SK-N-SH (cell line): ENCODE data around the gene IL15RA.

Source experiments
- EZH2phosphoT487 ChIP-seq: fragments of 200-600 bp; sonication (generic); IDR thresholded peaks from 2 replicates; pipeline ENCODE4 v1.6.1; 2017; ENCODE audit warnings: low read depth, mixed run types, mild to moderate bottlenecking, antibody characterized with exemption, moderate library complexity, borderline replicate concordance
- FOXM1 ChIP-seq: IDR thresholded peaks from 2 replicates; pipeline ENCODE4 v1.4.0; 2012; ENCODE audit warnings: low read depth, mild to moderate bottlenecking
- GATA2 ChIP-seq: sonication (generic); formaldehyde crosslinking; IDR thresholded peaks from 2 replicates; pipeline ENCODE4 v1.5.0; 2020; ENCODE audit warnings: mild to moderate bottlenecking, missing genetic modification reagents
- NFIC ChIP-seq: IDR thresholded peaks from 2 replicates; pipeline ENCODE4 v1.4.0; 2012; ENCODE audit warnings: borderline replicate concordance
- POLR2AphosphoS5 ChIP-seq: IDR thresholded peaks from 2 replicates; pipeline ENCODE4 v1.6.1; 2012; ENCODE audit warnings: low read depth, low read length
- RAD21 ChIP-seq: IDR thresholded peaks from 2 replicates; pipeline ENCODE4 v1.6.1; 2012; ENCODE audit warnings: mild to moderate bottlenecking, low read length
- RCOR1 ChIP-seq: fragments of 150-350 bp; IDR thresholded peaks from 2 replicates; pipeline ENCODE4 v1.6.1; 2017; ENCODE audit warnings: antibody characterized with exemption, low read length
- SMC3 ChIP-seq: IDR thresholded peaks from 2 replicates; pipeline ENCODE4 v1.6.1; 2012; ENCODE audit warnings: low read depth, low read length, improper control_type of control experiment
- TCF12 ChIP-seq: IDR thresholded peaks from 2 replicates; pipeline ENCODE4 v1.4.0; 2012
- YY1 ChIP-seq: IDR thresholded peaks from 2 replicates; pipeline ENCODE4 v1.4.0; 2012; ENCODE audit warnings: low read depth, mild to moderate bottlenecking
- TF ChIP-seq, protein P1 (sequence below): IDR thresholded peaks from 2 replicates; pipeline ENCODE4 v1.4.0; 2012; ENCODE audit warnings: low read depth, borderline replicate concordance
- TF ChIP-seq, protein P2 (sequence below): fragments of 200-600 bp; sonication (generic); IDR thresholded peaks from 2 replicates; pipeline ENCODE4 v1.6.1; 2017; ENCODE audit warnings: antibody characterized with exemption, mild to moderate bottlenecking, moderate library complexity
- TF ChIP-seq, protein P3 (sequence below): IDR thresholded peaks from 2 replicates; pipeline ENCODE4 v1.4.0; 2012; ENCODE audit warnings: low read depth
- TF ChIP-seq, protein P4 (sequence below): IDR thresholded peaks from 2 replicates; pipeline ENCODE4 v1.6.1; 2012; ENCODE audit warnings: mild to moderate bottlenecking, low read depth, low read length, moderate library complexity

DNA sequence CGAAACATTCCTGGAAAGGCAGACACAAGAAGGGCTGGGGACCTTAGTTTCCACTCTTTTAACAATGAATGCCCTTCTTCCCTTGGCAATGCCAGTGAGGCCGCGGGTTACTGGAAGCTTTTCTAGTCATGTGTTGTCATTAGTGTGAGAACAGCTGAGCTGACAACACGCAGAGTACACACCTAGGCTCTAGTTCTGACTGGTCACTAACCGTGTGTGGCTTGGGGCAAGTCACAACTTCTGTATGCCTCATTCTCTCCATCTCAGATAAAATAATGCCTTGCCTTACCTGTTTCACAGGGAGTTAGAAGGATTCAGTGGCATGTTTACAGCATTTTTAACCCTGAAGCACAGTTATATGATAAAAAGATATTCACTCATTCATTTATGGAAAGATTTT, 55.6 kb downstream of the IL15RA start:
- TF ChIP-seq POLR2AphosphoS5: no peak
- TF ChIP-seq, protein P1, sequence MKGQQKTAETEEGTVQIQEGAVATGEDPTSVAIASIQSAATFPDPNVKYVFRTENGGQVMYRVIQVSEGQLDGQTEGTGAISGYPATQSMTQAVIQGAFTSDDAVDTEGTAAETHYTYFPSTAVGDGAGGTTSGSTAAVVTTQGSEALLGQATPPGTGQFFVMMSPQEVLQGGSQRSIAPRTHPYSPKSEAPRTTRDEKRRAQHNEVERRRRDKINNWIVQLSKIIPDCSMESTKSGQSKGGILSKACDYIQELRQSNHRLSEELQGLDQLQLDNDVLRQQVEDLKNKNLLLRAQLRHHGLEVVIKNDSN: no peak
- TF ChIP-seq, protein P2, sequence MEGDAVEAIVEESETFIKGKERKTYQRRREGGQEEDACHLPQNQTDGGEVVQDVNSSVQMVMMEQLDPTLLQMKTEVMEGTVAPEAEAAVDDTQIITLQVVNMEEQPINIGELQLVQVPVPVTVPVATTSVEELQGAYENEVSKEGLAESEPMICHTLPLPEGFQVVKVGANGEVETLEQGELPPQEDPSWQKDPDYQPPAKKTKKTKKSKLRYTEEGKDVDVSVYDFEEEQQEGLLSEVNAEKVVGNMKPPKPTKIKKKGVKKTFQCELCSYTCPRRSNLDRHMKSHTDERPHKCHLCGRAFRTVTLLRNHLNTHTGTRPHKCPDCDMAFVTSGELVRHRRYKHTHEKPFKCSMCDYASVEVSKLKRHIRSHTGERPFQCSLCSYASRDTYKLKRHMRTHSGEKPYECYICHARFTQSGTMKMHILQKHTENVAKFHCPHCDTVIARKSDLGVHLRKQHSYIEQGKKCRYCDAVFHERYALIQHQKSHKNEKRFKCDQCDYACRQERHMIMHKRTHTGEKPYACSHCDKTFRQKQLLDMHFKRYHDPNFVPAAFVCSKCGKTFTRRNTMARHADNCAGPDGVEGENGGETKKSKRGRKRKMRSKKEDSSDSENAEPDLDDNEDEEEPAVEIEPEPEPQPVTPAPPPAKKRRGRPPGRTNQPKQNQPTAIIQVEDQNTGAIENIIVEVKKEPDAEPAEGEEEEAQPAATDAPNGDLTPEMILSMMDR: no peak
- TF ChIP-seq SMC3: no peak
- no peak for TF ChIP-seq GATA2 (CRISPR knock-in tag)
- no peak for TF ChIP-seq YY1
- TF ChIP-seq, protein P3, sequence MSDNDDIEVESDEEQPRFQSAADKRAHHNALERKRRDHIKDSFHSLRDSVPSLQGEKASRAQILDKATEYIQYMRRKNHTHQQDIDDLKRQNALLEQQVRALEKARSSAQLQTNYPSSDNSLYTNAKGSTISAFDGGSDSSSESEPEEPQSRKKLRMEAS: no peak
- TF ChIP-seq TCF12: no peak
- no peak for TF ChIP-seq FOXM1
- TF ChIP-seq, protein P4, sequence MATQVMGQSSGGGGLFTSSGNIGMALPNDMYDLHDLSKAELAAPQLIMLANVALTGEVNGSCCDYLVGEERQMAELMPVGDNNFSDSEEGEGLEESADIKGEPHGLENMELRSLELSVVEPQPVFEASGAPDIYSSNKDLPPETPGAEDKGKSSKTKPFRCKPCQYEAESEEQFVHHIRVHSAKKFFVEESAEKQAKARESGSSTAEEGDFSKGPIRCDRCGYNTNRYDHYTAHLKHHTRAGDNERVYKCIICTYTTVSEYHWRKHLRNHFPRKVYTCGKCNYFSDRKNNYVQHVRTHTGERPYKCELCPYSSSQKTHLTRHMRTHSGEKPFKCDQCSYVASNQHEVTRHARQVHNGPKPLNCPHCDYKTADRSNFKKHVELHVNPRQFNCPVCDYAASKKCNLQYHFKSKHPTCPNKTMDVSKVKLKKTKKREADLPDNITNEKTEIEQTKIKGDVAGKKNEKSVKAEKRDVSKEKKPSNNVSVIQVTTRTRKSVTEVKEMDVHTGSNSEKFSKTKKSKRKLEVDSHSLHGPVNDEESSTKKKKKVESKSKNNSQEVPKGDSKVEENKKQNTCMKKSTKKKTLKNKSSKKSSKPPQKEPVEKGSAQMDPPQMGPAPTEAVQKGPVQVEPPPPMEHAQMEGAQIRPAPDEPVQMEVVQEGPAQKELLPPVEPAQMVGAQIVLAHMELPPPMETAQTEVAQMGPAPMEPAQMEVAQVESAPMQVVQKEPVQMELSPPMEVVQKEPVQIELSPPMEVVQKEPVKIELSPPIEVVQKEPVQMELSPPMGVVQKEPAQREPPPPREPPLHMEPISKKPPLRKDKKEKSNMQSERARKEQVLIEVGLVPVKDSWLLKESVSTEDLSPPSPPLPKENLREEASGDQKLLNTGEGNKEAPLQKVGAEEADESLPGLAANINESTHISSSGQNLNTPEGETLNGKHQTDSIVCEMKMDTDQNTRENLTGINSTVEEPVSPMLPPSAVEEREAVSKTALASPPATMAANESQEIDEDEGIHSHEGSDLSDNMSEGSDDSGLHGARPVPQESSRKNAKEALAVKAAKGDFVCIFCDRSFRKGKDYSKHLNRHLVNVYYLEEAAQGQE: no peak
- TF ChIP-seq EZH2phosphoT487: no peak
- TF ChIP-seq RAD21: no peak
- TF ChIP-seq RCOR1: no peak
- no peak for TF ChIP-seq NFIC
